WERI-Rb-1 (cell line): ENCODE measurements around the gene ATXN2L.

Experiments used
- DNase-seq: peaks from one replicate; pipeline ENCODE4 v3.0.0-alpha.2; 2020
- H3K27ac ChIP-seq: fragments of 250-450 bp; sonication (Bioruptor Pico); 2 replicates; pipeline ENCODE4 v1.5.1; 2020; ENCODE audit warnings: mild to moderate bottlenecking, moderate library complexity
- H3K27me3 ChIP-seq: fragments of 250-450 bp; sonication (Bioruptor Pico); 2 replicates; pipeline ENCODE4 v1.5.1; 2021; ENCODE audit warnings: mild to moderate bottlenecking, low read depth, moderate library complexity; ENCODE audit not compliant: insufficient read depth, severe bottlenecking
- H3K36me3 ChIP-seq: fragments of 250-450 bp; sonication (Bioruptor Pico); 2 replicates; pipeline ENCODE4 v1.5.1; 2020; ENCODE audit warnings: mild to moderate bottlenecking, moderate library complexity
- H3K4me3 ChIP-seq: 2 replicates; pipeline ENCODE4 v1.5.1; 2011; ENCODE audit warnings: low read depth, mild to moderate bottlenecking, control low read depth, low read length
- H3K9me3 ChIP-seq: fragments of 250-450 bp; sonication (Bioruptor Pico); 2 replicates; pipeline ENCODE4 v1.5.1; 2021; ENCODE audit warnings: mild to moderate bottlenecking, moderate library complexity; ENCODE audit not compliant: severe bottlenecking
- CTCF ChIP-seq: IDR thresholded peaks from 2 replicates; pipeline ENCODE4 v1.5.1; 2011; ENCODE audit warnings: low read depth, mild to moderate bottlenecking, control low read depth, inconsistent platforms, low read length

ATXN2L gene

DNA sequence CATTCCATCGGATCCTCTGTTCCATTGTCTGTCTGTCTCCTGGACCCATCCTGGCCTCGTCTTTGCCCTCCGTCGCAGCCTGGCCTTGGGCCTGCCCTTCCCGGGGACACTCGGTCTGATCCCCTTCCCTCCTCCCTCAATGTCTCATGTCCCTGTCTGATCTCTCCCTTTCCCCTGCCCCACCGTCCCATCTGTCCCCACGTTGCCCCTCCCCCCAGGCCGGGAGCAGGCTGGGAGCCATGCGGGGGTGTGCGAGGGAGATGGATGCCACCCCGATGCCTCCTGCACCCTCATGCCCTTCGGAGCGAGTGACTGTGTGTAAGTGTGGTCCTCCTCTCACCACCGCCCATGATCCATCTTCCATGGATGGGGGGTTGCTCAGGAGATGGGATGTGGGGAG, 50.2 kb downstream of the ATXN2L start:
- no peak for TF ChIP-seq CTCF
- DNase-seq: peak; percentile 93
- Histone ChIP-seq H3K36me3 (peaks cover 51% of the 10 kb centered on the region), H3K9me3 (no peaks in the 10 kb centered on the region), H3K4me3 (peak overlapping the region; percentile 15; the same call in 1 of the 2 replicates), H3K27ac (peak overlapping the region; percentile 95), H3K27me3 (no peaks in the 10 kb centered on the region)

DNA sequence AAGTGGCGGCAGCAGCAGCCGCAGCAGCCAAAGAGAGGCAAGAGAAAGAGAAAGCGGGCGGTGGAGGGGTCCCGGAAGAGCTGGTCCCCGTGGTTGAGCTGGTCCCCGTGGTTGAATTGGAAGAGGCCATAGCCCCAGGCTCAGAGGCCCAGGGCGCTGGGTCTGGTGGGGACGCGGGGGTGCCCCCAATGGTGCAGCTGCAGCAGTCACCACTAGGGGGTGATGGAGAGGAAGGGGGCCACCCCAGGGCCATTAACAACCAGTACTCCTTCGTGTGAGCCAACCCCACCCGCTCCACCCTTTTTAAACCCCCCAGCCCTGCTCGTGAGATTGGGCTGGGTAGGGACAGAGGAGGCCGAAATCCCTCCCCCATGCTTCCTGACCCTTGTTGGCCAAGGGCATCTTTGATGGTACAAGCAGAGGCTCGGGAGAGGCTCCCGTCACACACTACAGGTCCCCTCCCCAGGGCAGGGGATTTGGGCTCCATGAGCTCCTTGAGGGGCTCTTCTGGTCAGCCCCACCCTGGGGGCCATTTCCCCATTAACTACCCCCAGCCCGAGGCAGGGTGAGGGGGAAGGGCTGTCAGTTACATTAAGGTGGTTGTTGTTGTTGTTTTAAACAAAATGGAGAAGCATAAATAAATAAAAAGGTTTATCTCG, 50.9 kb downstream of the ATXN2L start:
- Histone ChIP-seq H3K4me3 (no peak overlapping the region), H3K27me3 (no peaks in the 10 kb centered on the region), H3K9me3 (no peaks in the 10 kb centered on the region), H3K27ac (peak overlapping the region; percentile 95), H3K36me3 (peaks cover 44% of the 10 kb centered on the region)
- peak; percentile 74 for TF ChIP-seq CTCF
- DNase-seq: peak; percentile 49

DNA sequence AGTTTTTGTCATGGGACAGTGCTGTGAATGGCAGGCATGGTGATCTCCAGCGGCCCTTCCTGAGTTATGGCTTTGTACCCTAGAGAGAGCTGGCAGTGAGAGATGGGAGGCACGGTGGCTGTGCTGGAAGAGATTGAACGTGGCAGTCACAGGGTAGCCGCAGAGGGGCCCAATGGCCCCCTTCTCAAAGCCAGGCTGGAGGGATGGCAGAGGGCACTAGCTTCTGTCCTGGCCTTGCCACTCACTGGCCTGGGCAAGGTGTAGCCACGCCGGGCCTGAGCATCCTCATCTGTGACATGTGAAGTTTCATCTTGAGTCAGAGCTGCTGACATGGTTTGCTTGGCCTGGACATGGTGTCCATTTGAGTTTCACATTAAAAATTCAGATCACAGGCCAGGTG, 51.6 kb downstream of the ATXN2L start:
- Histone ChIP-seq H3K9me3 (no peaks in the 10 kb centered on the region), H3K27me3 (no peaks in the 10 kb centered on the region), H3K36me3 (peaks cover 37% of the 10 kb centered on the region), H3K27ac (peak overlapping the region; percentile 95), H3K4me3 (no peak overlapping the region)
- no peak for TF ChIP-seq CTCF
- no peak for DNase-seq

GRCh38 chr16:28875134-28876018, 52.6 kb downstream of the ATXN2L start:
- Histone ChIP-seq H3K36me3 (peaks cover 27% of the 10 kb centered on the region), H3K27ac (peak overlapping the region; percentile 95)
- DNase-seq: peak; percentile 91

DNA sequence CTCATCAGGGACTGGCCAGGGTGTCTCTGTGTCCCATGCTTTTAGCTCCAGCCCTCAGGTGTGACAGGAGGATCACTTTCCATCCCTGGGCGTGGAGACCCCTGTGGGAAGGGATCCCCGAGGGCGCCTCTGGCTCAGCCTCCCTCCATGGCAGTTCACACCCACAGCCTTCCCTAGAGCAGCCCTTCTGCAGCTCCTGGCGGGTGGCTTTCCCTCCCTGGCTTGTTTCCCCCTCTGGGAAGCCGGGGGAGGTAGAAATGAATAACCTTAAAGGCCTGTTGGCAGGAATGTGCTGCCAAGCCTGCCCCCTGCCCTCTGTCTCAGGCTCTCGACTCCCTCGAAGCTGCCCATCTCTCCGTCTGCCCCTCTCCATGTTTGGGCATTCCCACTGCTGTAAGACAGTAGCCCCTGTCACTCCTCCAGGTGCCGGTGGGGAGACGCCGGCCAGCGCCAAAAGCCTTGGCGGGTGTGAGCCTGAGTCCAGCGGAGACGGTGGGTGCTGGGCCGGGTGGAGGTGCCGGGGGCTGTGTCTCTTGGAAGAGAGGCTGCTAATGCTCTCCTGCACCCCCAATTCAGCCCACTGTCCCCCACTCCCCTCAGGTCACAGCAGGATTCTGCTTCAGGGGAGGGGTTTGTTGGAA, 53.3 kb downstream of the ATXN2L start:
- no peak for TF ChIP-seq CTCF
- DNase-seq: no peak
- peaks cover 22% of the 10 kb centered on the region for H3K36me3 ChIP-seq
- H3K4me3 ChIP-seq: peak overlapping the region; percentile 2; the same call in 1 of the 2 replicates
- no peaks in the 10 kb centered on the region for H3K9me3 ChIP-seq
- H3K27ac ChIP-seq: peak overlapping the region; percentile 95
- no peaks in the 10 kb centered on the region for H3K27me3 ChIP-seq

More at GRCh38 chr16:28875134-28876018, 52.6 kb downstream of the ATXN2L start:
- H3K9me3 ChIP-seq: no peaks in the 10 kb centered on the region
- 0 out of 2 replicates have a peak, but pooled peaks have one; percentile 11 for TF ChIP-seq CTCF
- peak overlapping the region; percentile 13 for H3K4me3 ChIP-seq
- no peaks in the 10 kb centered on the region for H3K27me3 ChIP-seq
